Stimulated activated CD8-positive, alpha-beta memory T cell treated with anti-CD3 and anti-CD28 coated beads, Interleukin-2, amount 100 ng/mL, for 1 hour (primary cell): ENCODE measurements around the gene CCN2.

Experiments used
- DNase-seq, 2 donors: peaks; one replicate each; pipeline ENCODE4 v3.0.0-alpha.2; 2020; ENCODE audit warnings: low read depth in 2 of 2

Gene CCN2

GRCh38 chr6:131967948-131968347 is 16.8 kb upstream of the CCN2 start:
- DNase-seq: no peak

GRCh38 chr6:131966443-131966842 is 15.3 kb upstream of the CCN2 start:
- no peak for DNase-seq

GRCh38 chr6:131963063-131963462 is 11.9 kb upstream of the CCN2 start:
- DNase-seq: no peak

GRCh38 chr6:131960371-131961133 is 9.4 kb upstream of the CCN2 start:
- DNase-seq: no peak

GRCh38 chr6:131958542-131959470 is 7.6 kb upstream of the CCN2 start:
- no peak for DNase-seq

GRCh38 chr6:131958095-131958494 is 6.9 kb upstream of the CCN2 start:
- no peak for DNase-seq

GRCh38 chr6:131955876-131956275 is 4.7 kb upstream of the CCN2 start:
- no peak for DNase-seq

- DNase-seq: no peak
Measured at GRCh38 chr6:131955192-131955591, 4.0 kb upstream of the CCN2 start.

- no peak for DNase-seq
Measured at GRCh38 chr6:131954775-131955107, 3.6 kb upstream of the CCN2 start.

GRCh38 chr6:131954059-131954774 is 3.0 kb upstream of the CCN2 start:
- DNase-seq: no peak

GRCh38 chr6:131952886-131953509 is 1.8 kb upstream of the CCN2 start:
- no peak for DNase-seq

- DNase-seq: no peak
Measured at GRCh38 chr6:131951576-131952230, 531 bp upstream of the CCN2 start.

GRCh38 chr6:131949909-131950766 is 1.0 kb downstream of the CCN2 start:
- no peak for DNase-seq

- no peak for DNase-seq
Measured at GRCh38 chr6:131949620-131949908, 1.6 kb downstream of the CCN2 start.

GRCh38 chr6:131948692-131949619 is 2.2 kb downstream of the CCN2 start:
- no peak for DNase-seq

- DNase-seq: no peak
Measured at GRCh38 chr6:131947986-131948661, 3.0 kb downstream of the CCN2 start.

GRCh38 chr6:131946992-131947955 is 3.9 kb downstream of the CCN2 start:
- DNase-seq: no peak
